Thymus (tissue), 11 donors: ENCODE measurements around the gene TEAD1. TPM values are rescaled to one million over a fixed set of nuclear protein-coding genes. Genes with fewer than 3 reads are reported as not detected.

Source experiments
- DNase-seq, 9 donors: peaks; one replicate each; pipeline ENCODE4 v3.0.0-alpha.2; 2013; ENCODE audit warnings: low spot score in 9 of 9, low read depth in 6 of 9, missing footprints in 1 of 9
- H3K27ac ChIP-seq, 2 donors: one replicate each; pipeline ENCODE4 v1.5.1; 2013; ENCODE audit warnings: control low read depth in 1 of 2, low read depth in 1 of 2, low read length in 1 of 2, mild to moderate bottlenecking in 1 of 2, moderate library complexity in 1 of 2
- H3K27me3 ChIP-seq, 2 donors: one replicate each; pipeline ENCODE4 v1.5.1; 2013; ENCODE audit warnings: low read length in 1 of 2; ENCODE audit not compliant: control insufficient read depth in 2 of 2, insufficient read depth in 1 of 2
- H3K36me3 ChIP-seq, 2 donors: one replicate each; pipeline ENCODE4 v1.5.1; 2013; ENCODE audit warnings: low read length in 1 of 2, mild to moderate bottlenecking in 1 of 2, moderate library complexity in 1 of 2; ENCODE audit not compliant: control insufficient read depth in 2 of 2, insufficient read depth in 2 of 2
- H3K4me1 ChIP-seq, 2 donors: one replicate each; pipeline ENCODE4 v1.5.1; 2013; ENCODE audit warnings: low read length in 2 of 2; ENCODE audit not compliant: control insufficient read depth in 2 of 2, insufficient read depth in 2 of 2
- H3K4me3 ChIP-seq, 2 donors: one replicate each; pipeline ENCODE4 v1.5.1; 2013; ENCODE audit warnings: low read length in 2 of 2, control low read depth in 1 of 2, mild to moderate bottlenecking in 1 of 2
- H3K9me3 ChIP-seq, 2 donors: one replicate each; pipeline ENCODE4 v1.5.1; 2013; ENCODE audit warnings: low read length in 1 of 2, mild to moderate bottlenecking in 1 of 2; ENCODE audit not compliant: control insufficient read depth in 2 of 2, insufficient read depth in 1 of 2
- WGBS: extraction: QIAGEN DNeasy Blood & Tissue Kit; methylation state at CpG from one replicate; pipeline ENCODE4 v1.1.7; 2013; 5-methylcytosine and 5-hydroxymethylcytosine counted together
- polyA plus RNA-seq: library from polyadenylated mRNA; stranded (reverse); fragments of 200-250 nt; gene quantifications from one replicate; pipeline ENCODE4 v1.2.3, GENCODE V29; 2013
- total RNA-seq: library from RNA; stranded (reverse); fragments of 120-200 nt; gene quantifications from one replicate; pipeline ENCODE4 v1.2.4, GENCODE V29; 2013
- donor health status: healthy.

TEAD1 gene
- total and polyA plus RNA-seq, 2 donors, result 3.7 to 5.4 TPM

DNA sequence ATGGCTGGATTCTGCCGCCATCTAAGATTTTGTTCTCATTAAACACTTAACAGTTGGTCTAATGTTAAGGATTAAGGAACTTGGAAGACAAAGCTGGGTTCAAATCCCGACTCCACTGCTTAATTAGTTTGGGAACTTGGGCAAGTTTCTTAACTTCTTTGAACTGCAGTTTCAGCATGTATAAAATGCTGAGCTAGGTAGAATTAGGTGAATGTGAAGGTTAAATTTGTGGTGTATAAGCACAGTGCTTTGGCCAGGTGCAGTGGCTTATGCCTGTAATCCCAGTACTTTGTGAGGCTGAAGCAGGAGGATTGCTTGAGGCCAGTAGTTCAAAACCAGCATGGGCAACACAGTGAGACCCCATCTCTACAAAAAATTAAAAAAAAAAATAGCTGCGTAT lies 174.2 kb downstream of the TEAD1 start:
- WGBS, result 99% methylated on average over 3 of the region's 3 CpGs

DNA sequence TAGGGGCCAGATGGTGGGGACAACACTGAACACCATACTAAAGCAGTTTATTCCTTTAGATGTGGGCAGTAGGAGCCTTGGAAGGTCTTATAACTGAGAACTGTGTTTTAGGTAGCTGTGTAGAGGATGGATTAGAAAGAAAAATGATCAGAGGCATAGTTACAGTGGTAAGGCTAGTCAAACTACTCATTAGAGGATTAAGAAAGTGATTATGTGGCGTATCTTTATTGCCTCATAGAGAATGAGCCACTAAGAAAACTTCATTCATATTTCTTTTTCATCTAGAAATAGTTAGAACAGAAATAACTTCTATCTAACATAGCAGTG lies 179.1 kb downstream of the TEAD1 start:
- Histone ChIP-seq H3K36me3 (no peaks in the 10 kb centered on the region), H3K9me3 (no peaks in the 10 kb centered on the region), H3K4me1 (no peaks in the 10 kb centered on the region), H3K27ac (no peak overlapping the region), H3K4me3 (no peak overlapping the region), H3K27me3 (no peaks in the 10 kb centered on the region)
- 91% methylated on average over 1 of the region's 1 CpG for WGBS
- no peak for DNase-seq

More for the DNA sequence above, 174.2 kb downstream of the TEAD1 start:
- Histone ChIP-seq H3K36me3 (no peaks in the 10 kb centered on the region), H3K27ac (no peak overlapping the region), H3K4me3 (no peak overlapping the region), H3K9me3 (no peaks in the 10 kb centered on the region), H3K27me3 (no peaks in the 10 kb centered on the region), H3K4me1 (no peaks in the 10 kb centered on the region)
- DNase-seq, result no peak

DNA sequence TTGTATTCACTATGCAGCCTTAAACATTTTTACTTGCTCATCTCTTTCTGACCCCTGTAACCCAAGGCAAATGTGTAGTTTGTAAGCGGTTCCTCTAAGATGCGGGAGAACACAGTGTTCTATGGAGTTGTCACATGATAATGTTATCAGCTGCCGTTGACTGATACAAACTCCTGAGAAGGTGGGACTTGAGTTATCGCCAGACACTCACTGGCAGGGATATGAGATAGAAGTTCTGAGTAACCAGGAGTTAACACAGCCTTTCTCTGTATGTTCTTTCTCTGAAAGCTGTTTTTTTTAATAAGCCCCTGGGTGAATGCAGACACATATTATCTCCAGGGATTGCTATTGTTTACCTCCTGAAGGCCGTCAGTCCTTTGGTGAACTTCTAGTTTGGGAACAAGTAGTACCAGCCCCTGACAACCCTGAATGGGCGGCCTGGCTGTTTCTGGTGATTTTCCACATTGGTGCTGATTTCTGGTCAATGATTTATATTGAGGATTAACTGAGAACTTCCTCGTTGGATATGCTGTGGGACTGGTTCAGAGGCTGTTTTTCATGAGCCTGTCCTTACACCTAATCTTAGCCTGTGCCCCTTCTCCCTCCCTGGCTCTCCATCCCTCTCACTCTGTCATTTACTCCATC lies 179.6 kb downstream of the TEAD1 start:
- no peak overlapping the region for H3K4me3 ChIP-seq
- no peaks in the 10 kb centered on the region for H3K36me3 ChIP-seq
- H3K27ac ChIP-seq, result no peak overlapping the region
- no peaks in the 10 kb centered on the region for H3K9me3 ChIP-seq
- no peaks in the 10 kb centered on the region for H3K4me1 ChIP-seq
- H3K27me3 ChIP-seq, result no peaks in the 10 kb centered on the region
- 84% methylated on average over 7 of the region's 7 CpGs for WGBS
- DNase-seq, result no peak

DNA sequence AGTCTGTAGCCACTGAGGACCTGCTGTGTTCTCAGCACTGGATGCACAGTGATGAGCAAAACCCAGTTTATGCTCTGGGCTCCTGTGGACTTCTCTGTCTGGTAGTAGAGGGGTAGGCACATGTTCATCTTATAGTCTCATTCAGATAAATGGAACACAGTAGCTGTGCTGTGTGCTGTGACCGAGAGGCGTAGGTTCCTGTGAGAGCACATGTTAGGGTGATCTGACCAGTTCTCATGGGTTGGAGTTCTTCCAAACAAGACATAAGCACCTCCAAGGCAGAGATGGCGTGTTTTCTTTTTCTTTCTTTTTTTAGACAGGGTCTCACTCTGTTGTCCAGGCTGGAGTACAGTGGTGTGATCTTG lies 180.1 kb downstream of the TEAD1 start:
- WGBS, result 96% methylated on average over 3 of the region's 3 CpGs
- Histone ChIP-seq H3K4me3 (no peak overlapping the region), H3K27me3 (no peaks in the 10 kb centered on the region), H3K27ac (no peak overlapping the region), H3K36me3 (no peaks in the 10 kb centered on the region), H3K9me3 (no peaks in the 10 kb centered on the region), H3K4me1 (no peaks in the 10 kb centered on the region)
- DNase-seq, result no peak

DNA sequence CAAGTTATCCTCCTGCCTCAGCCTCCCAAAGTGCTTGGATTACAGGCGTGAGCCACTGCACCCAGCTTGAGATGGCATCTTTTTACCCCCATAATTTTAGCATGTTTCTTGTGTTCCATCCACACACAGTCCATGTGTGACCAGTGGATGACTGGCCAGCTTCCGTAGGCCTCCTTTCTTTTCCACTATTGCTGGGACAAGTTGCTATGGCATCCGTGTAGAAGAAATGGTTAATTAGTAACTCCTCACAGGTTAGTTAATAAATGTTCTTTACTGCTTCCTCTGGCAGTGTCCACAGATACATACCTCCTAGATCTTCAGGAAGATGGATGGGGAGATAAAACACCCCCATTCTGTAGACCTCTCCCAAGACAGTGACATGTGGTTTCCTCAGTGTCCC lies 180.6 kb downstream of the TEAD1 start:
- H3K9me3 ChIP-seq, result no peaks in the 10 kb centered on the region
- H3K27ac ChIP-seq, result no peak overlapping the region
- H3K4me3 ChIP-seq, result no peak overlapping the region
- WGBS, result 94% methylated on average over 3 of the region's 3 CpGs
- H3K27me3 ChIP-seq, result no peaks in the 10 kb centered on the region
- no peaks in the 10 kb centered on the region for H3K36me3 ChIP-seq
- H3K4me1 ChIP-seq, result no peaks in the 10 kb centered on the region
- no peak for DNase-seq

DNA sequence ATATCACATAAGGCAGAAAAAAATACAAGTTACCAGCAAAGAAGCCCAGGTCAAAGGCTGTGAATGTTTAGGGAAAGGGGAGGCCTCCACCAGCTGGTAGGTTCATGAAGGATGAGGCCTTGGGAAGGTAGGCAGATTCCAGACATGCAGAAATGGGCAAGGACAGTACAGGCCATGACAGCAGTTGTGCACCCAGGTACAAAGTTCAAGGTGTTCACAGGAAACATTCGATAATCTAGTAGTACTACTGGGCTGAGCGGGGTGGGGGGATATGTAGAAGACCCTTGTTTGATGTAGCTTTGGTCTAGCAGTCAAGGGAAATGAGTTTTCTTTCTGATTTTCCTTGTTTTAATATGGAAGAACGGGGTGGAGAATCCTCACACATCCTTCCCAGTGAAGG lies 182.1 kb downstream of the TEAD1 start:
- Histone ChIP-seq H3K9me3 (no peaks in the 10 kb centered on the region), H3K4me3 (no peak overlapping the region), H3K4me1 (no peaks in the 10 kb centered on the region), H3K36me3 (no peaks in the 10 kb centered on the region), H3K27ac (no peak overlapping the region), H3K27me3 (peaks cover 0 to 1% of the 10 kb centered on the region in 2 donors)
- WGBS, result 59% methylated on average over 3 of the region's 3 CpGs
- DNase-seq, result no peak

DNA sequence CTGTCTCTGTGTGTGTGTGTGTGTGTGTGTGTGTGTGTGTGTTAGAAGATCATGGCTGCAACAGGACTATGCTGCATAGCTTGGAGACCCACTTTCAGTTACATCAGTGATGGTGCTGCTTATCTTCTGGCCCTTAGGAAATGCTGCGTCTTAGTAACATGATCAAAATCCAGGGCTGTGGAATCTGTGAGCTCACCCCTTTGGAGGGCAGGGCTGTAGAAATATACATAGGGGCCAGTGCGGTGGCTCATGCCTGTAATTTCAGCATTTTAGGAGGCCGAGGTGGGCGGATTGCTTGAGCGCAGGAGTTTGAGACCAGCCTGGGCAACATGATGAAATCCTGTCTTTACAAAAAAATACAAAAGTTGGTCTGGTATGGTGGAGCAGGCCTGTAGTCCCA lies 183.4 kb downstream of the TEAD1 start:
- H3K9me3 ChIP-seq, result no peaks in the 10 kb centered on the region
- DNase-seq, result no peak
- no peak overlapping the region for H3K27ac ChIP-seq
- 99% methylated on average over 5 of the region's 5 CpGs for whole genome bisulfite sequencing
- no peaks in the 10 kb centered on the region for H3K4me1 ChIP-seq
- H3K4me3 ChIP-seq, result no peak overlapping the region
- H3K36me3 ChIP-seq, result no peaks in the 10 kb centered on the region
- peaks cover 0 to 9% of the 10 kb centered on the region in 2 donors for H3K27me3 ChIP-seq

DNA sequence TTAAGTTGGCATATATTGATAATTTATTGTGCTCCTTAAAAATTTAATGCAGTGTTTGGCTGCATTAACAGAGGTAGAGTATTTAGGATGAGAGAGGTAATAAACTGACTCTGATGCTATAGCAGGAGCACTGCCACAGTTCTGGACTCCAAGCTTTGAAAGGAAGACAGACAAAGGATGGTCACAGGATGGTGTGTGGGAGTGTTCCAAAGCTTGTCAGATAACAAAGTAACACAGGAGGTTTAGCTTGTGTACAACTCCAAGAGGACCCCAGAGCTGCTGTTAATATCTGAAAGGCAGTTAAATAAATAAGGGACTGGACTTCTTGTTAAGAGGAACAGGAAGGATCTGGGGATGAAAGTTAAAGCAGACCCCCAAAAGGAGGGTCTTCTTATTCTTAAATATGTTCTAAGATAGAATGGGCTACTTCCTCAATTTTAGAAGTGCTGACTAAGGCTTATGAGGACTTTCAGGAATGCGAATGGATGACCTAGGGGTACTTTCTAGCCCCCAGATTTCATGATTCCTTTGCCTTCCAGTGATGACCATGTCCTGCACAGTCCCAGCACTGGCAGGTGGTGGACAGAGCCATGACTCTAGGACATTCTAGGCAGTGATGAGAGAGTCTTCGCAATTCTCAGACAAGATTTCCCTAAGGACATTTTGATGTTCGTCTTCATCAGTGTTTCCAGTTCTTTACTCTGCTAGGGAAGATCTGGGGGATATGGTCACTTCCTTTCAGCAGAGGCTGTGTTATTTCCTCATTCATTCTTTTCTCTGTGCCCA lies 185.8 kb downstream of the TEAD1 start:
- H3K4me1 ChIP-seq, result no peaks in the 10 kb centered on the region
- no peaks in the 10 kb centered on the region for H3K9me3 ChIP-seq
- H3K36me3 ChIP-seq, result no peaks in the 10 kb centered on the region
- DNase-seq, result no peak
- 77% methylated on average over 3 of the region's 3 CpGs for WGBS
- peaks cover 0 to 32% of the 10 kb centered on the region in 2 donors for H3K27me3 ChIP-seq
- H3K4me3 ChIP-seq, result no peak overlapping the region
- no peak overlapping the region for H3K27ac ChIP-seq

DNA sequence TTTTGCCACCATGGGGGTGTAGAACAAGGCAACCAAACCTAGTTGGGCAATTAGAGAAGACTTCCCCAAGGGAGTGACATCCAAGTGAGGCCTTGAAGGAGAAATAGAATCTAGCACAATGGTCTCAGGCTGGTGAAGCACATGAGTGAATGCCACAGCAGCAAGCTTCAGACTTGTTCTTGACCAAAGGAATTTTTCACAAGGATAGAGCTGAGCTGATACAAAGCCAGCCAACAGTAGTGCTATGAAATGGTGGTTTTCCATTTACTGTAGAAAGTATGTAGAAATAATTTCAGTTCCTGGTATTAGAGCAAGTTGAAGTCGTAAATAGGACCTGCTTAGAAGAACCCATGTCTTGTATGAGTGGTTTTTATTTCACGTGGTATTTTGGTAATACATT lies 186.6 kb downstream of the TEAD1 start:
- 92% methylated on average over 2 of the region's 2 CpGs for WGBS
- no peaks in the 10 kb centered on the region for H3K36me3 ChIP-seq
- no peaks in the 10 kb centered on the region for H3K9me3 ChIP-seq
- H3K4me3 ChIP-seq, result no peak overlapping the region
- H3K27me3 ChIP-seq, result peaks cover 0 to 34% of the 10 kb centered on the region in 2 donors
- H3K27ac ChIP-seq, result no peak overlapping the region
- DNase-seq, result no peak
- no peaks in the 10 kb centered on the region for H3K4me1 ChIP-seq
